ENCODE measurements around the gene CREB5.

DNA sequence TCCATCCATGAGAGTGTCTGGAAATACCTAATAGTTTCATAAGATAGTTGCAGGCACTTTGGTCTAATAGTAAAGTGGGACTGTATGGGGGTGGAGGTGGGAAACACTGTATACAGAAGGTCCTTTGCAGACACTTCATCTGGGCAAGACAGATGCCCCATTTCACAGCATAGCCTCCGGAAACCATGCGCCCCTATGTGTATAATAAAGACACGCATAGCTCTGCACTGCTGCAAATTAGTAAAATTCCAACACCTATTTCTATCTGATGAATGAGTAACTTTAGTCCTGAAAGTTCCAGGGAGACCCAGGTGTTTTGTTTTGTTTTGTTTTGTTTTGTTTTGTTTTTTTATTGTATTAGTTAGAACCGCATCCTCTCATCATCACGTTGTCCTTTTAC is 187.1 kb downstream of the CREB5 start:
- TF ChIP-seq, protein P1, sequence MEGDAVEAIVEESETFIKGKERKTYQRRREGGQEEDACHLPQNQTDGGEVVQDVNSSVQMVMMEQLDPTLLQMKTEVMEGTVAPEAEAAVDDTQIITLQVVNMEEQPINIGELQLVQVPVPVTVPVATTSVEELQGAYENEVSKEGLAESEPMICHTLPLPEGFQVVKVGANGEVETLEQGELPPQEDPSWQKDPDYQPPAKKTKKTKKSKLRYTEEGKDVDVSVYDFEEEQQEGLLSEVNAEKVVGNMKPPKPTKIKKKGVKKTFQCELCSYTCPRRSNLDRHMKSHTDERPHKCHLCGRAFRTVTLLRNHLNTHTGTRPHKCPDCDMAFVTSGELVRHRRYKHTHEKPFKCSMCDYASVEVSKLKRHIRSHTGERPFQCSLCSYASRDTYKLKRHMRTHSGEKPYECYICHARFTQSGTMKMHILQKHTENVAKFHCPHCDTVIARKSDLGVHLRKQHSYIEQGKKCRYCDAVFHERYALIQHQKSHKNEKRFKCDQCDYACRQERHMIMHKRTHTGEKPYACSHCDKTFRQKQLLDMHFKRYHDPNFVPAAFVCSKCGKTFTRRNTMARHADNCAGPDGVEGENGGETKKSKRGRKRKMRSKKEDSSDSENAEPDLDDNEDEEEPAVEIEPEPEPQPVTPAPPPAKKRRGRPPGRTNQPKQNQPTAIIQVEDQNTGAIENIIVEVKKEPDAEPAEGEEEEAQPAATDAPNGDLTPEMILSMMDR (IDR thresholded peaks at IDR 0.05; ENCODE audit: poor library complexity, severe bottlenecking) = no peak
- TF ChIP-seq TAF1 (IDR thresholded peaks at IDR 0.05; ENCODE audit: low read depth) = no peak
